Progenitor cell of endocrine pancreas (in vitro differentiated cells): Measurements from ENCODE around the gene TEX19. TPM values are rescaled to one million over a fixed set of nuclear protein-coding genes. Genes with fewer than 3 reads are reported as not detected.

Experiments
- DNase-seq: peaks from one replicate; pipeline ENCODE4 v3.0.0; 2021; ENCODE audit warnings: low spot score; ENCODE audit not compliant: unreplicated experiment
- H3K27ac Mint-ChIP-seq: 2 replicates; pipeline ENCODE4 v1.8.0; 2021; ENCODE audit warnings: mild to moderate bottlenecking, moderate library complexity, mixed read lengths
- H3K27me3 Mint-ChIP-seq: 2 replicates; pipeline ENCODE4 v1.8.0; 2021; ENCODE audit warnings: mixed read lengths
- H3K36me3 Mint-ChIP-seq: 2 replicates; pipeline ENCODE4 v1.8.0; 2022; ENCODE audit warnings: mixed read lengths; ENCODE audit not compliant: insufficient read depth
- H3K4me1 Mint-ChIP-seq: 2 replicates; pipeline ENCODE4 v1.8.0; 2021; ENCODE audit warnings: low read depth, mixed read lengths
- H3K4me3 Mint-ChIP-seq: 2 replicates; pipeline ENCODE4 v1.8.0; 2021; ENCODE audit warnings: low read depth, mild to moderate bottlenecking, moderate library complexity, mixed read lengths
- H3K9me3 Mint-ChIP-seq: 2 replicates; pipeline ENCODE4 v1.8.0; 2021; ENCODE audit warnings: low read depth, mixed read lengths
- CTCF ChIP-seq: fragments of 200-600 bp; sonication (generic); IDR thresholded peaks from one replicate; pipeline ENCODE4 v1.5.0; 2021; ENCODE audit warnings: antibody characterized with exemption, mild to moderate bottlenecking; ENCODE audit not compliant: unreplicated experiment
- total RNA-seq: library from RNA; stranded (reverse); gene quantifications from 2 replicates; pipeline ENCODE4 v1.2.1, GENCODE V29; 2021

The TEX19 gene
- total RNA-seq, 1 donor from 2014 or later, result not detected

GRCh38 chr17:82351713-82352488 lies 7.1 kb upstream of the TEX19 start:
- Mint-ChIP-seq H3K4me1 (peaks cover 18% of the 10 kb centered on the region), H3K27me3 (peaks cover 6% of the 10 kb centered on the region), H3K9me3 (no peaks in the 10 kb centered on the region), H3K27ac (no peak overlapping the region), H3K4me3 (no peak overlapping the region), H3K36me3 (no peaks in the 10 kb centered on the region)
- DNase-seq, result peak; percentile 86
- peak; percentile 99 for TF ChIP-seq CTCF

- Mint-ChIP-seq H3K27ac (no peak overlapping the region), H3K36me3 (no peaks in the 10 kb centered on the region), H3K27me3 (peaks cover 9% of the 10 kb centered on the region), H3K4me3 (no peak overlapping the region), H3K9me3 (no peaks in the 10 kb centered on the region), H3K4me1 (peaks cover 16% of the 10 kb centered on the region)
- no peak for DNase-seq
- no peak for TF ChIP-seq CTCF
Measured at GRCh38 chr17:82353484-82353883, 5.6 kb upstream of the TEX19 start.

- no peaks in the 10 kb centered on the region for H3K36me3 Mint-ChIP-seq
- peaks cover 5% of the 10 kb centered on the region for H3K4me1 Mint-ChIP-seq
- no peak overlapping the region for H3K4me3 Mint-ChIP-seq
- TF ChIP-seq CTCF, result no peak
- no peak for DNase-seq
- no peaks in the 10 kb centered on the region for H3K9me3 Mint-ChIP-seq
- H3K27me3 Mint-ChIP-seq, result peaks cover 12% of the 10 kb centered on the region
- no peak overlapping the region for H3K27ac Mint-ChIP-seq
Measured at GRCh38 chr17:82354804-82355308, 4.2 kb upstream of the TEX19 start.

GRCh38 chr17:82355770-82356427 lies 3.1 kb upstream of the TEX19 start:
- TF ChIP-seq CTCF, result no peak
- Mint-ChIP-seq H3K27me3 (peaks cover 12% of the 10 kb centered on the region), H3K27ac (no peak overlapping the region), H3K4me1 (peaks cover 5% of the 10 kb centered on the region), H3K9me3 (no peaks in the 10 kb centered on the region), H3K4me3 (no peak overlapping the region), H3K36me3 (no peaks in the 10 kb centered on the region)
- no peak for DNase-seq

GRCh38 chr17:82356845-82357355 lies 2.1 kb upstream of the TEX19 start:
- Mint-ChIP-seq H3K27ac (no peak overlapping the region), H3K4me1 (peaks cover 4% of the 10 kb centered on the region), H3K27me3 (peaks cover 15% of the 10 kb centered on the region), H3K9me3 (no peaks in the 10 kb centered on the region), H3K4me3 (no peak overlapping the region), H3K36me3 (no peaks in the 10 kb centered on the region)
- DNase-seq, result no peak
- no peak for TF ChIP-seq CTCF
